GM21360 (cell line): ENCODE measurements around the gene TRIP12.
"Not testable (repeated sequence)": the region's sequence is repeated elsewhere in the genome, so short reads cannot be mapped to it uniquely, and the experiment has no call there.

Experiments
- ATAC-seq: cut with Tn5 transposase; IDR thresholded peaks from one replicate; pipeline ENCODE4 v1.9.1; 2021; ENCODE audit warnings: mild to moderate bottlenecking, moderate library complexity; ENCODE audit not compliant: unreplicated experiment

Gene TRIP12

DNA sequence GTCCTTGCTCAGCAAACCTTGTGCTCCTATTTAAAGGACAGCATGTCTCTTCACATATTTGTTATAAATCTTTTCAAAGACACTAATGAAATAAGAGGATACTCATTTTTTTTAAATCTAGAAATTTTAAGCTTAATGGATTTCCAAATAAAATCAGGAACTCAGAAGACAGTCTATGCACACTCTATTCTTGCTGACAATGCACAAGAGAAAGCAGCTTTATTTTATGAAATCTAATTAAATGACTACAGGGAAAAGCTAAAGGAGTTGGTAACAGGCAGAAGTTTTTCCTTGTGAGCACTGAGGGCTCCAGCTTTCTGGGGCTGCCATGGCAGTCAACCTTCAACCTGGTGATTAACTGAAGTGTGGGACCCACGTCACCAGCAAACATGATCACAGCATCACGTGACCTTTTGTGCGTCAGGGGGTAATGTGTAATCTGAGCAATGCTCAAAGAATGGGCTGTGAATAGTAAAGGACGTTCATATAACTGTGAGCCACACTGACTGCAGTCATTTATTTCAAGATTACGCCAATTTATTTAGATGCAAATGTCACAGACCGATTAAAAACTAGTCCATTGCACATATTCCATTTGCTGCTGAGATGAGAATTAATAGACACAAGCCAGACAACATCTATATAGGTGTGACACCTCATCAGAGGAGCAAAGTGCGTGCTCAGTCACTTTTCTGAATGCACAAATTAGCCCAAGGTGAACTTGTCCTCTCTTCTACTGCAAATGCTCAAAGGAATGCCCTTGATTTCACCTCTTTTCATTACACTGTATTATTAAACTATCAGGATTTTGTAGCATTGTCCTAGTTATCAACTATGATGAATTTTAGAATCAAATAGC lies 195.9 kb downstream of the TRIP12 start:
- no peak for ATAC-seq

DNA sequence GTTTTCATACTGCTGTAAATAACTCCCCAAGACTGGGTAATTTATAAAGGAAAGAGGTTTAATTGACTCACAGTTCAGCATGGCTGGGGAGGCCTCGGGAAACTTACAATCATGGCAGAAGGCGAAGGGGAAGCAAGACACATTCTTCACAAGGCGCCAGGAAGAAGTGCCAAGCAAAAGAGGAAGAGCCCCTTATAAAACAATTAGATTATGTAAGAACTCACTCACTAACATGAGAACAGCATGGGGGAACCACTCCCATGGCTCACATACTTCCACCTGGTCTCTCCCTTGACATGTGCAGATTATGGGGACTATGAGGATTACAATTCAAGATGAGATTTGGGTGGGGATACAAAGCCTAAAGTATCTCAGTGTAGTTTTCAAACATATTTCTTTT lies 198.6 kb downstream of the TRIP12 start:
- ATAC-seq = not testable (repeated sequence)

DNA sequence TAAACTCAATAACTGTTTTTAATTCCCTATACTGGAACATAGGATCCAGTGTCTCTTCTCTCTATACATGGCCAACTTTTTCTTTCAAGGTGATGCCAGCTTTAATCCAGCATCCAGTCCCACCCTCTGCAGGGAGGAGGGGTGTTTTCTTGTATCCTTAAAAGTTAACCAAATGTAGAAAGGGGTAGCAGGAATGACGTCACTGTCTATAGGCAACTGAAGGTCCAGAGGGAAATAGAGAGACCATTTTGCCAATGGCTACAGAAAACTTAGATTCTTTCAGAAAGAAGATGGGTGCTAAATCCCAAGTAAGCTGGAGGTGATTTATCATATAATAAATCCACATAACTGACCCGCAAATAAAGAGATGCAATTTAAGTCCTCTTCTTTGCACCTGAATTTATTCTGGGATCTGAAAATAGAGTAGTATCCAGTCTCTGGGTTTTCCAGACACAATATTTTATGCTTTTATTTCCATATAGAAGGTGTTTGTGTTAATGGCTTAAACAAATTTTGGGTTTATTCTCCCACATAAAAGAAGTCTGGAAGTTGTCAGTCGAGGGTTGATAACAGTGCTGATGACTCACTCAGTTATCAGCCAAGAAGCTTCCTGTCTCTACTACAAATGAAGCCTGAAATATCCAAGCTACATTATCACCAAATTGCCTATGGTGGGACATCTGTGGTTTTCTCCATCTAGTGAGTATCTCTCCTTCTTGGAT lies 201.7 kb downstream of the TRIP12 start:
- ATAC-seq = no peak

DNA sequence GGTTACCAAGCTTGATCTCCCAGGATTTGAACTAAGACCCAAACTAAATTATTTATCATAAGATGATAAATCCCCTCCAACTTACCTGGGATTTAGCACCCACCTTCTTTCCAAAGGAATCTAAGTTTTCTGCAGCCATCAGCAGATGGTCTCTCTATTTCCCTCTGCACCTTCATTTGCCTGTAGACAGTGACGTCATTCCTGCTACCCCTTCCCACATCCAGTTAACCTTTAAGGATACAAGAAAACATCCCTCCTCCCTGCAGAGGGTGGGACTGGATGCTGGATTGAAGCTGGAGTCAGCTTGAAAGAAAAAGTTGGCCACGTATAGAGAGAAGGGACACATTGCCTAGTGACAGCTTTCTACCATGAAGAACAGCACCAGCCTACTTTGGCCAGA lies 203.8 kb downstream of the TRIP12 start:
- no peak for ATAC-seq

DNA sequence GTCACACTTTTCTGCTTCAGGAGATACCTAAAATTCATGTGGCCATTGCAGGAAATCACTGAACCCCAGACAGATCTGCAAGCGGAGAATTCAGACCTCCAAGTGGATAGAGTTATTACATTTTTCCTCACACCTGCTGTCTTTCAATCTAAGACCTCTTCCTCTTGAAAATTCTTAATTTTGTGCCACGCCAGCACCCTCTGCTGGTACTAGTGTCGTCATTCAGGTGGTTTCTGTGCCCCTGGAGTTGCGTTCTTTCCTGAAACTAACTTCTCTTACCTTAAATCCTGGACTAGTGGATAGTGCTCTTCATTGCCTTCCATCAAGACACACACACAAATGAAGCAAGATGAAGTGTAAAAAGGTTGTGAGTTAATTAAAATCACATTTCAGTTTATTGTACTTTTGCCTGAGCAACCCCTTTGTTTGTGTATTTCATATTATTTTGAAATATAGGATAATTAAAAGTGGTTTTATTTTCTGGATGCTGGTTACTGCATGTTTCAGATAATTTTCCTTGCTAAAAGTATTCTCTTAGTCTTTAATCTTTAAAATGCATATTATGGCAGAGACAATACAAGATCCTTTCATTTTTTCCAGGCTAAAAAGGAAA lies 205.8 kb downstream of the TRIP12 start:
- ATAC-seq = no peak

DNA sequence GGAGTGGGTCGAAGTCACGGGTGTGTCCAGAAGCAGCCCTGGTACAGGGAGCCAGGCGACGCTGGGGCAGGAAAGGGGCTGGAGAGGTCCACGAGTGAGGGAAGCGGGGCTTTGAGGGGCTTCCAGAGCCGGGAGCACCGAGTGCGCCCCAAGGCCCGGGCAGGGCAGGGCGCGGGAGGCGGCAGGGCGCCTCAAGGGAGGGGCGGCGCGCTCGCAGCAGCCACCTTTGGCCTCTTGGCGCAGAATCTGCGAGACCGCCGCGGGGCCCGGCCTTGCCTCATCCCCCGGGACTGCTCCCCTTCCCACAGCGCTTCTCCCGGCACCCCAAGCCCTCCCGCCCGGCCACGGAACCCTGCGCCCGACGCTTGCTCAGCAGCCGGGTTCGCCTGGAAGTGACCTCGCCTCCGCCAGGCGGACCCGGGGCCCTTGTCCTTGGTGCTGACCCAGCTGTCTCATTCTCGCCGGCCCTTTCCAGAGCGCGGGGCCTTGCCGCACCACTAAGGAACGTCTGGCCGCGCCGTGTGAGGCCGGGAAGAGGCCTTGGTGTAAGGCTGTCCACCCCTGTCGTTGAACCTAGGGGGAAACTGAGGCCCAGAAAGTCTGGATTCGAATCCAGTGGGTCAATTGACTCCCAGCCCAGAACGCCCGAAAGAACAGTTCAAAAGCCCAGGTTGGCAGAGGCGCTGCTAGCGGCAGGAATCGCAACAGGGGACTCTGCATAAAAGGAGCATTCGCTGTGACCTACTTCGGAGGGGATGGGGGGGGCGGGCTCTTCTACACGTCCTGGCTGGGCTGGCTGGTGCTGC lies 206.9 kb downstream of the TRIP12 start:
- ATAC-seq = peak; percentile 17

DNA sequence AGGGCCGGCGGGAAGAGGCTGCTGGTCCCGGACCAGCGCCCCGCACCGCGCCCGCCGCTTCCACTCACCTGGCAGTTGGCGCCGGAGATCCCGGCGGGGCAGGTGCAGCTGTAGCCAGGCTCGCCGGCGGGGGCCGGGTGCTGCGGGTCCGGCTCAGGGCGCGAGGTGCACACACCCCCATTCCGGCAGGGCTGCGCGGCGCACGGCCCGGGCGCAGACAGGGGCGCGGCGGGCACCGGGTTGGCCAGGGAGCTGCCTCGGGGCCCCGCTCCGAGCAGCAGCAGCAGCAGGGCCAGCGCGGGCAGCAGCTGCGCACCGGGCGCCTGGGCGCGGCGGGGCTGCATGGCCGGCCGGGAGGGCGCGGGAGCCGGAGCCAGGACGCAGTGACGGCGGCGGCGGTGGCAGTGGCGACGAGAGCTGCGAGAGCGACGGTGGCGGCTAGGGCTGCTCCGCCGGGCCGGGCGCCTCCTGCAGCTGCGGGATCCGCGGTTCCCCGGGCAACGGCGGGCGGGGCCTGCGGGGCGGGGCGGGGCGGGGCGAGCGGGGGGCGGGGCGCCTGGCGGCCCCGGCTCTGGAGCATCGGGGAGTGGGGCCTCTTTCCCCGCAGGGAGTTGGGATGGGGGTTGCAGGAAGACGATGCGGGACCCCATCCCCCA lies 207.6 kb downstream of the TRIP12 start, which contains the start of gene DNER:
Gene DNER (minus strand): TSS at position 476 of the 656 bp plus-strand sequence. CDS start 132 bp downstream, at position 344.
- peak; percentile 88 for ATAC-seq
